ENCODE measurements around the gene OR2Z1.

GRCh38 chr19:8695501-8695900 is 25.9 kb upstream of the OR2Z1 start:
- TF ChIP-seq EZH2 (IDR thresholded peaks at IDR 0.05) (no peak), POLR2AphosphoS5 (IDR thresholded peaks at IDR 0.05; ENCODE audit: borderline replicate concordance, low read depth, low read length) (no peak), FOXP2 (optimal IDR thresholded peaks at IDR 0.05; ENCODE audit: control extremely low read depth, extremely low read length, insufficient read depth) (no peak)
